Skeletal muscle tissue (tissue), 4 donors: ENCODE measurements around the gene C4orf50. TPM values are rescaled to one million over a fixed set of nuclear protein-coding genes. Genes with fewer than 3 reads are reported as not detected.

Experiments
- H3K27ac ChIP-seq: one replicate; pipeline ENCODE4 v1.7.0; 2013; ENCODE audit warnings: mild to moderate bottlenecking, low read depth, low read length, inconsistent platforms
- H3K27me3 ChIP-seq, 3 donors: one replicate each; pipeline ENCODE4 v1.7.0; 2013; ENCODE audit warnings: low read length in 3 of 3; ENCODE audit not compliant: control insufficient read depth in 3 of 3, insufficient read depth in 3 of 3
- H3K36me3 ChIP-seq, 3 donors: one replicate each; pipeline ENCODE4 v1.7.0; 2013; ENCODE audit warnings: low read length in 3 of 3; ENCODE audit not compliant: control insufficient read depth in 3 of 3, insufficient read depth in 3 of 3
- H3K4me1 ChIP-seq, 3 donors: one replicate each; pipeline ENCODE4 v1.7.0; 2013; ENCODE audit warnings: low read length in 3 of 3, mild to moderate bottlenecking in 3 of 3; ENCODE audit not compliant: control insufficient read depth in 3 of 3, insufficient read depth in 3 of 3
- H3K4me3 ChIP-seq, 3 donors: one replicate each; pipeline ENCODE4 v1.7.0; 2013; ENCODE audit warnings: low read length in 3 of 3
- H3K9ac ChIP-seq, 3 donors: one replicate each; pipeline ENCODE4 v1.7.0; 2013; ENCODE audit warnings: low read length in 3 of 3, mild to moderate bottlenecking in 3 of 3, moderate library complexity in 2 of 3, low read depth in 1 of 3
- H3K9me3 ChIP-seq, 3 donors: one replicate each; pipeline ENCODE4 v1.7.0; 2013; ENCODE audit warnings: low read length in 3 of 3; ENCODE audit not compliant: control insufficient read depth in 3 of 3
- total RNA-seq: library from RNA; depleted of rRNA; stranded (reverse); fragments of >200 nt; gene quantifications from one replicate; pipeline ENCODE4 v1.2.3, GENCODE V29; 2014
- donor health status: Osteomylitis.

The C4orf50 gene
- total RNA-seq, 1 donor from 2014 or later: not detected

DNA sequence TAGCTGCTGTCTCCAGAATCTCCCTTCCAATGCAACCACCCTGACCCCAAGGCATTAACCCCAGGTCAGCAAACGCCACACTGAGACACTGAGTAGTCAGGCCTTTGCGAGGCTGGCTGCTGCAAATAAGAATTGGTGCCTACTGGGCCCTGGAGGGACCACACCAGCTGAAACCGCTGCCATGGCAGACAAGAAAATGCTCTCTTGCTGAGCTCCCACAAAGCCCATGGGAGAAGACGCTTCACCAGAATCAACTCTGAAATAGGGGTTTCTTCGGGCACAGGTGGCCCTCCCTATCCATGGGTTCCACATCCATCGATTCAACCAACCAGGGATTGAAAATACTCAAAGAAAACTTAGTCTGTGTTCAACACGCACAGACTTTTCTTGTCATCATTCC is 98.7 kb downstream of the C4orf50 start:
- H3K9ac ChIP-seq: no peak overlapping the region
- no peaks in the 10 kb centered on the region for H3K36me3 ChIP-seq
- peaks cover 0 to 6% (median 3%) of the 10 kb centered on the region in 3 donors for H3K9me3 ChIP-seq
- no peak overlapping the region for H3K27ac ChIP-seq
- H3K4me3 ChIP-seq: no peak overlapping the region
- H3K27me3 ChIP-seq: peaks cover 19 to 57% (median 40%) of the 10 kb centered on the region in 3 donors
- no peaks in the 10 kb centered on the region for H3K4me1 ChIP-seq

DNA sequence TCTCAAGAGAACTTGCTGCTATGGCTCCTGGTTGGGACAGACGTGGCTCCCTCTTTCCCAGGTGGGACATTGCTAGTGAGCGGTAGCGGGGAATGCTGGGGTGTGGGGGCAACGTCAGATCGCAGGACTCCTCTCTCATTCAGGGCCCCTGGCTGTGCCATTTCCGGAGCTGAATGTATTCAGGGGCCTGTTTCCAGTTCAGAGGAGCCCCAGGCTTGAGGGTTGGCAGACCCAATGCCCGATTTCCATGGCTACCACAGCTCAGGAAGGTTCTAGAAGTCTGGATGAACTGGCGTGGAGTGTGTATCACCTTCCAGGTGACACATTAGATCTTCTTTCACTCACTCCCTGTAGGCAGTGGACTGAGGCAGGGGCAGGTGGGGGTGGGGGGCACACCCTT is 99.2 kb downstream of the C4orf50 start:
- H3K9ac ChIP-seq: no peak overlapping the region
- H3K36me3 ChIP-seq: no peaks in the 10 kb centered on the region
- H3K9me3 ChIP-seq: peaks cover 0 to 6% (median 3%) of the 10 kb centered on the region in 3 donors
- no peak overlapping the region for H3K4me3 ChIP-seq
- H3K27ac ChIP-seq: no peak overlapping the region
- peaks cover 19 to 54% (median 40%) of the 10 kb centered on the region in 3 donors for H3K27me3 ChIP-seq
- no peaks in the 10 kb centered on the region for H3K4me1 ChIP-seq

DNA sequence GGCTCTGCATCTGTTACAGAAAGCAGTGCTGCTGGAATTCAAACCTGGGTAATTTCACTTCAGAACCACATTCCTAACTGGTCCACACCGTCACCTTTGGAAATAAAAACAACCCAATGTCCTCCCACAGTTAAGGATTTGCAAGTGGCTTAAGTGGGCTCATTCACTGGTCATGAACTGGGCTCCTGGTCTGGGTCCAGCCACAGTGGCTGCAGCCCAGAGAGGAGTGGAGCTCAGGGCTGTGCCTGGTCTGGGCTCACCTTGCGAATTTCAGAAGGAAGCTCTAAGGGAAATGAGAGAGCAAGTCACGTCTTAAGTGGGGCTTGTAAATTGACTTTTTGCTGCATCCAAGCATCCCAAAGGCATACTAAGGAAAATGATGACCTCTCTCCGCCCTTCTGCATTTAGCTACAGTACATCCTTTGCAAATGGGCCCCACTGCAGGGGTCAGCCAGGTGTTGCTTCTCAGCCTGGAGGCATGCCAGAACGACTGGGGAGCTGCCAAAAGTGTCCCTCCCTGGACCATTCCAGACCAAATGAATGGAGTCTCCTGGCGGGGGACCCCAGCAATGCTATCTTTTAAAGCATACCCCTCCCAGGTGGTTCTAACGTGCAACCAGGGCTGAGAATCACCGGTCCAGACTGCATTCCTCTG is 99.8 kb downstream of the C4orf50 start:
- H3K4me3 ChIP-seq: no peak overlapping the region
- H3K27ac ChIP-seq: no peak overlapping the region
- H3K27me3 ChIP-seq: peaks cover 19 to 54% (median 40%) of the 10 kb centered on the region in 3 donors
- H3K4me1 ChIP-seq: no peaks in the 10 kb centered on the region
- H3K9ac ChIP-seq: no peak overlapping the region
- H3K9me3 ChIP-seq: peaks cover 0 to 6% (median 3%) of the 10 kb centered on the region in 3 donors
- no peaks in the 10 kb centered on the region for H3K36me3 ChIP-seq

DNA sequence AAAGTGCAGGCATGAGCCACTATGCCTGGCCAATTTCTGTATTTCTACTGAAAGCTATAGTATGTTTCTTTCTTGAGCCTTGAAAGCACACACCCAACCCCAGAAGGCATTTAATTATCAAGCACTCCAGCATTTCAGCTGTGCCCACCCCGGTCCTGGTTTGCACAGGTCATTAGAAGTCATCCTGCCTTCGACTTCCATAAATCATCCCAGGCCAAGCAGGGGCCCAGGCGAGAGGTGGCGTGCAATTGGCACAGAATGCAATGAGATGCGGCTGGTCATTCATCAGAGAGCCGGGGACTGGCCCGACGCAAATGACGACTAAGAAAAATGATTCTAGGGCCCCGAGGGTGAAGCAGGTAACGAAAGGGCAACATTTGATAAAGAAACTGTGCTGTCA is 100.6 kb downstream of the C4orf50 start:
- Histone ChIP-seq H3K9ac (no peak overlapping the region), H3K27me3 (peaks cover 19 to 53% (median 40%) of the 10 kb centered on the region in 3 donors), H3K27ac (no peak overlapping the region), H3K36me3 (no peaks in the 10 kb centered on the region), H3K4me1 (no peaks in the 10 kb centered on the region), H3K4me3 (no peak overlapping the region), H3K9me3 (peaks cover 0 to 6% (median 3%) of the 10 kb centered on the region in 3 donors)

DNA sequence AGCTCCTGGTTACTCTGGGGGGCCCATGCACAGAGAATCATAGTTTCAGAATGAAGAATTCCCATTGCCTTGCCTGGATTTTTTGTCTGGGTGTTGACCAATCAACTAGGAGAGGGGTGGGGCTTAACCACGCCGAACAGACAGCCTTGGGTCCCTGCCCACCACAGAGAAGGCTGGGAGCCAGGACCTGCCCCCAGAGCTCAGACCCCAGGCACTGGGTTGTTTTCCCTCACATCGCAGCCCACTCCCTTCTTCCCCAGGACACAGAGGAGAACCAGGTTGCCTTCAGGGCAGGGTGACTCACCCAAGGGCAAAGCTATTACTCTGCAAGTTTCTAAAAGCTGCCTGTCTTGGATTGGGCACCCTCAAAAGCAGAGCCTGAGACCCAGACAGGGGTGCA is 102.0 kb downstream of the C4orf50 start:
- no peak overlapping the region for H3K9ac ChIP-seq
- H3K4me1 ChIP-seq: no peaks in the 10 kb centered on the region
- H3K27ac ChIP-seq: no peak overlapping the region
- peaks cover 0 to 5% (median 5%) of the 10 kb centered on the region in 3 donors for H3K9me3 ChIP-seq
- H3K27me3 ChIP-seq: peaks cover 17 to 42% (median 31%) of the 10 kb centered on the region in 3 donors
- H3K4me3 ChIP-seq: no peak overlapping the region
- no peaks in the 10 kb centered on the region for H3K36me3 ChIP-seq

DNA sequence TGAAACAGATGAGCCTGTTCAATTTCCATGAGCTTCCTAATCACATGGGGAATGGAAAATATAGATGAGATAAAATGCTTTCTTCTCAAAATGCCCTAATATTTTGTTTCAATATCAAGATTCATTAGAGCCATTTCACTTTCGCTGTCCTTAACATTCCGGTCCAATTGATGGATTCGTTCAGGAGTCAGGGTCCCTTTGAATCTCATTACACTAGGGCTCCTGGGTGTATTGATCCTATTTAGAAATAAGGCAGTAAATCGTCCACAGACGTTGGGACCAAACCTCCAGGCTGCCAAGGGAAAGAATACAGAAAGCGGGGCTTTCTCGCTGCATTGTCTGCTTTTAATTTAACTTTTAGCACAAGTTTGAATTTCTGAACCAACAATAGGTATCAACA is 104.8 kb downstream of the C4orf50 start:
- H3K4me3 ChIP-seq: no peak overlapping the region
- H3K9ac ChIP-seq: no peak overlapping the region
- H3K36me3 ChIP-seq: no peaks in the 10 kb centered on the region
- H3K27me3 ChIP-seq: peaks cover 7 to 23% (median 15%) of the 10 kb centered on the region in 3 donors
- no peak overlapping the region for H3K27ac ChIP-seq
- no peaks in the 10 kb centered on the region for H3K4me1 ChIP-seq
- peaks cover 3 to 7% (median 5%) of the 10 kb centered on the region in 3 donors for H3K9me3 ChIP-seq

DNA sequence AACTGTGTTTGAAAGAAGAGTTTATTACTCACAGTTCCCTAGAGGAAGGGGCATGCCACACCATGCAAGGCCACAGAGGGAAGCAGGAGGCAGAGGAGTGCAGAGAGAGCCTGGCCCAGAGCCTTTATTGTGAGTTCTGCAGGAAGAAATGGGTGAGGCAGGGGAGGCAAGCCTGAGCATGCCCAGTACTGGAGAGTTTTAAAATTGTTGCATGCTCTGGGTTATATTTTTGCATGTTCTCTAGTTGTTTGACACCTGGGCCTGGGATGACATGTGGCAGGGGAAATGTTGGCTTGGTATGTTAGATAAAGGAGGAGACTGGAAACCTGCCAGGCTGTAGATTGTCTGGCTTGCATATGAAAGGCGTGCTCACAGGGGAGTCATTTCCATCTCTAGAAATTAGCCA is 105.6 kb downstream of the C4orf50 start:
- no peak overlapping the region for H3K9ac ChIP-seq
- H3K9me3 ChIP-seq: peaks cover 3 to 10% (median 7%) of the 10 kb centered on the region in 3 donors
- H3K36me3 ChIP-seq: no peaks in the 10 kb centered on the region
- H3K4me3 ChIP-seq: no peak overlapping the region
- no peak overlapping the region for H3K27ac ChIP-seq
- H3K4me1 ChIP-seq: no peaks in the 10 kb centered on the region
- peaks cover 0 to 24% (median 11%) of the 10 kb centered on the region in 3 donors for H3K27me3 ChIP-seq

DNA sequence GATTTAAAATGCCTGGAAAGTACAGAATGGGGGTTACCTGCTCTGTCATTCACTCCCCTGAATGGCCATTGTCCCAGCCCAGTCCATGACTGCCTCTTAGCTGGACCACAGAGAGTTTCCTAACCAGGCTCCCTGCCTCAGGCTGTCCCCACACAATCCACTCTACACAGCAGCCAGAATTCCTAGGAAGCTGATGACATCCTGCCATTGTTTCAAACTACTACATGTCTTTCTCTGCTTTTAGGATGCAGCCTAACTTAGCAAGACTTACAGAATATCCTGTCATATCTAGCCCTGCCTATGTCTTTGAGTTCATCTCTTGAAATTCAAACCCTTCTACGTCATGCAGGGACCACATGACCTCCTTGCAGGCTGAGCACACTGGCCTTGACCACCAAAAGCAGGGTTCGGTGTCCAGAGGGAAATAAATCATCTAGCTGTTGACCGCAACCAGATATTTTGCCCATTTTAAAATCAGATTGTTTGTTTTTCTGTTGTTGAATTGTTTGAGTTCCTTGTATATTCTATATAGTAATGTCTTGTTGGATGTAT is 109.3 kb downstream of the C4orf50 start:
- Histone ChIP-seq H3K9me3 (peaks cover 3 to 10% (median 4%) of the 10 kb centered on the region in 3 donors), H3K27ac (no peak overlapping the region), H3K4me3 (no peak overlapping the region), H3K36me3 (no peaks in the 10 kb centered on the region), H3K27me3 (peaks cover 4 to 16% (median 4%) of the 10 kb centered on the region in 3 donors), H3K9ac (no peak overlapping the region), H3K4me1 (no peaks in the 10 kb centered on the region)

DNA sequence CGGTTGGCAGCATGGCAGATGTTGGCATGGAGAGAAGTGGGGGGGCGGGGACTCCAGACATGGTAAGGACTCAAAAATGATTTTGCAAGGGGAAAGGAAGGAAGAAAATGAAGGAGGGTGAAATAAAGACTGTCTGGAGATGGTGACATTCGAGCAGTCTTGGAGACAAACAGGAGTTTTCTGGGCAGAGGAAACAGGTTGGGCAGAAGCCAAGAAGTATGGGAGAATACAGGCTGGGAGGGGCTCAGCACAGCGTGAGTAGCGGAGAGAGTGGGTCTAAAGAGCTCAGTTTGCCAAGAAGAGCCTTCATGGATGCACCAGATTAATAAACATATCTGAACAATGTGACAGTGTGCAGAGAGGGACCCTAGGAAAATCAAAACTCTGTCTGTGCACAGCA is 112.0 kb downstream of the C4orf50 start:
- Histone ChIP-seq H3K27ac (no peak overlapping the region), H3K4me3 (no peak overlapping the region), H3K36me3 (no peaks in the 10 kb centered on the region), H3K9ac (no peak overlapping the region), H3K27me3 (peaks cover 7 to 31% (median 9%) of the 10 kb centered on the region in 3 donors), H3K9me3 (peaks cover 2 to 10% (median 3%) of the 10 kb centered on the region in 3 donors), H3K4me1 (no peaks in the 10 kb centered on the region)

DNA sequence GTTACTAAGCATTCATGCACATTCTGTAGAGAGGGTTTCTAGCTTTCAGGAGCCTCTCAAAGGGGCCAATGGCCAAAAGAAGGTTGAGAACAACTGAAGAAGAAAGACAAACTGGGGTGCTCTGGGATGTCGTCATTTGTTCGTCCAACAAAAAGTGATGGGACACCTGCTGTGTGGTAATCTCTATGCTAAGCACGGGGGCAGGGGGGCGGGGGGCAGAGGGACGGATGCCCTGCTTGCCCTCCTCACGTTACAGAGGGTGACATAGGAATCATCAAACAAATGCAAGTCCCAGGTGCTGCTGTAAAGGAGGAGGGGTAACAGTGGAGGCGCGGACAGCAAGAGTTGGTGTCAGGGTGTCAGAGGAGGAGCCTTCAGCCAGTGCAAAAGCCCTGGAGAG is 112.5 kb downstream of the C4orf50 start:
- no peak overlapping the region for H3K4me3 ChIP-seq
- no peaks in the 10 kb centered on the region for H3K4me1 ChIP-seq
- H3K9me3 ChIP-seq: peaks cover 2 to 10% (median 3%) of the 10 kb centered on the region in 3 donors
- H3K9ac ChIP-seq: no peak overlapping the region
- no peak overlapping the region for H3K27ac ChIP-seq
- H3K36me3 ChIP-seq: no peaks in the 10 kb centered on the region
- H3K27me3 ChIP-seq: peaks cover 9 to 31% (median 11%) of the 10 kb centered on the region in 3 donors
